NCI-H774 (cell line): ENCODE results near the gene AIRE.
"Not testable (repeated sequence)": the region's sequence is repeated elsewhere in the genome, so short reads cannot be mapped to it uniquely, and the experiment has no call there.

Experiments
- DNase-seq: peaks from one replicate; lab custom pipeline; 2025; lab: John Stamatoyannopoulos, UW

AIRE gene

GRCh38 chr21:44338971-44339910 is 53.6 kb downstream of the AIRE start, which contains the start of gene CFAP410:
TSS of gene CFAP410 (minus strand) at chr21:44339390. CDS start at chr21:44339194, 196 bp downstream.
- peak; percentile 84 for DNase-seq

GRCh38 chr21:44341726-44342458 is 56.2 kb downstream of the AIRE start:
- not testable (repeated sequence) for DNase-seq

GRCh38 chr21:44342981-44343380 is 57.3 kb downstream of the AIRE start:
- not testable (repeated sequence) for DNase-seq

- DNase-seq, result no peak
These were observed 59.0 kb downstream of the AIRE start for GRCh38 chr21:44344541-44345183.

GRCh38 chr21:44345495-44345894 is 59.8 kb downstream of the AIRE start:
- DNase-seq, result no peak

GRCh38 chr21:44347911-44348451 is 62.3 kb downstream of the AIRE start:
- no peak for DNase-seq
